HPDE6-E6E7 (cell line): ENCODE results near the gene MLLT3.
"Not testable (repeated sequence)": the region's sequence is repeated elsewhere in the genome, so short reads cannot be mapped to it uniquely, and the experiment has no call there.

Source experiments
- DNase-seq: peaks from one replicate; pipeline ENCODE4 v3.0.0; 2011; ENCODE audit warnings: missing footprints; ENCODE audit errors: extremely low spot score

The MLLT3 gene

GRCh38 chr9:20597862-20598261 is 24.4 kb downstream of the MLLT3 start:
- DNase-seq: no peak

DNA sequence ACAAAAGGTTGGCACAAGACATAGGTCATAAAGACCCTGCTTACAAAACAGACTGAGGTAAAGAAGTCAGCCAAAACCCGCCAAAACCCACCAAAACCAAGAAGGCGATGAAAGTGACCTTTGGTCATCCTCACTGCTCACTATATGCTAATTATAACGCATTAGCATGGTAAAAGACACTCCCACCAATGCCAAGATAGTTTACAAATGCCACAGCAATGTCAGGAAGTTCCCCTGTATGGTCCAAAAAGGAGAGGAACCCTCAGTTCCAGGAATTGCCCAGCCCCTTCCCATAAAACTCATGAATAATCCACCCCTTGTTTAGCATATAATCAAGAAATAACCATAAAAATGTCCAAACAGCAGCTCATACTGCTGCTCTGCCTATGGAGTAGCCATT is 27.7 kb downstream of the MLLT3 start:
- no peak for DNase-seq

DNA sequence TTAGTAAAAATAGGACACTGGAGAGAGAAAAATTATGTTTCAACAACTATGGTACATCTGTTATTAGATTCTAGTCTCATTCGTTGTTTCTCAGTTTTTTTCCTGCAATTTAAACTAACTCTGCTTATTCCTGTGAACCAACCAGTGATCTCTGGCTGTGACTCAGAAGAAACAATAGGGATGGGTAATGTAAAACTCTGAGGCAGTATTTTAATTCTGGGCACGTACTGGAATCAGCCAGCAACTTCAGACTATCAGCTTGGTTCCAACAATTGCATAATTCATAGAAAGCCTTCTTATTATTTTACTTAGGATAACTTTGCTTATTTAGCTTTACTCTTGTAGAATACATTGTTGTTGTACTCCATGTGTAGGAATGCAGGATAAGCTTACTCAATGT is 28.8 kb downstream of the MLLT3 start:
- DNase-seq: no peak

DNA sequence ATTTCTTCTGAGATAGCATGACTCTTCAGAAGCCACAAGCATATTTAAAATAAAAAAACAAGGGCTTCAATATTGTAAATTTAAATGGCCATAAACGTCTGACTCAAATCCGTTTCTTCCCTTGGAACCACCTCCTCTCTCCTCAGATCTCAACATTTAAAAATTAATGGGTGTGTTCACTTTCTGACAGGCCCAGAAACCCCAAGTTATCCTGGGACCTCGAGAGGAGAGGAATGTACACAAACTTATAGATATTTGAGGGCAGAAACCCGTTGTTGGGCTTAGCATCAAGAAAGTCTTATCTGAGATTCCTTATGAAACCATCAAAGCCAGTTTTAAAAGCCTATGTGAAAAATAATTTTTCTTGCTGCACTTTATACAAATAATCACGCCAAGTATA is 29.2 kb downstream of the MLLT3 start:
- DNase-seq: no peak

DNA sequence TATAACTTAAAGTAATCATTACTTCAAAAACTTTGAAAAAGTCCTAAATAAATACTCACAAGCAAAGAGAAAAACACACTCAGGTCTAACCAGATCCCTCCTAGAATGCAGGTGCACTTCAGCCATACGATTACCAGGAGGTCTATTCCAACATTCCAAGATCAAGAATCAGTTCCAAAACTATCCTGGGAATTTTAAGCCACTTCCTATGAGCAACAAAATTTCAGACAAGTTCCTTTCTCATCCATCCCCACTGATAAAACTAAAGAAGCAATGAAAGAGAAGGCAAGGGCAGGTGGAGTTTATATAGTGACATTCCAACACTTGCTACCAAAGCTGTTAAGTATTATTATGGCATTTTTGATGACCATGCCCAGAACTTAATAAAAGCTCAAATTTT is 29.6 kb downstream of the MLLT3 start:
- DNase-seq: no peak

GRCh38 chr9:20591223-20591622 is 31.1 kb downstream of the MLLT3 start:
- DNase-seq: no peak

DNA sequence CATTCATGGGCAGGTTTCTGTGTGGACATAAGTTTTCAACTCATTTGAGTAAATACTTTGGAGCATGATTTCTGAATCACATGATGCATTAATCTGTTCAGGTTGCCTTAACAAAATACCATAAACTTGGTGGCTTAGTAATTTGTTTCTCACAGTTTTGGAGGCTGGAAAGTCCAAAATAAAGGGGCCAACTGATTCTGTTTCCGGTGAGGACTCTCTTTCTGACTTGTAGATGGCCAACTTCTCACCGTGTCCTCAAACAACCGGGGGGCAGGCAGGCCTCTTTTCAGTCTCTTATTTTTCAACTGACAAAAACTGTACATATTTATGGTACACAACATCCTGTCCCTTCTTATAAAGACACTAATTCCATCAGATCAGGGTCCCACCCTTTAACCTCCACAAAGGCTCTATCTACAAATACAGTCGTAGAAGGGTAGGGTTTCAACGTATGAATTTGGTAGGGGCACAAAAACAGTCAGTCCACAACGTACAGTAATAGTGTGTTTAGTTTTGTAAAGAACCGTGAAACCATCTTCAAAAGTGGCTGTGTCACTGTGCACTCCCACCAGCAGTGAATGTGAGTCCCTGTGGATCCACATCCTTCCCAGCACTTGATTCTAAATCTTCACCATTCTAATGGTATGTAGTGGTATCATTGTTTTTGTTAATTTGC is 37.2 kb downstream of the MLLT3 start:
- DNase-seq: no peak

DNA sequence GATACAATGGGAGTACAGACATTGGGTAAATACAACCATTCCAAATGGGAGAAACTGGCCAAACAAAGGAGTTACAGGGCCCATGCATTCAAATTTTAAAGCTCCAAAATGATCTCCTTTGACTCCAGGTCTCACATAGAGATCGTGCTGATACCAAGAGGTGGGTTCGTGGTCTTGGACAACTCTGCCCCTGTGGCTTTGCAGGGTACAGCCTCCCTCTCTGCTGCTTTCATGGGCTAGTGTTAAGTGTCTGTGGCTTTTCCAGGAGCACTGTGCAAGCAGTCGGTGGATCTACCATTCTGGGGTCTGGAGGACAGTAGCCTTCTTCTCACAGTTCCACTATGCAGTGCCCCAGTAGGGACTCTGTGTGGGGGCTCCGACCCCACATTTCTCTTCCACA is 39.2 kb downstream of the MLLT3 start:
- not testable (repeated sequence) for DNase-seq

GRCh38 chr9:20582150-20582549 is 40.1 kb downstream of the MLLT3 start:
- no peak for DNase-seq

DNA sequence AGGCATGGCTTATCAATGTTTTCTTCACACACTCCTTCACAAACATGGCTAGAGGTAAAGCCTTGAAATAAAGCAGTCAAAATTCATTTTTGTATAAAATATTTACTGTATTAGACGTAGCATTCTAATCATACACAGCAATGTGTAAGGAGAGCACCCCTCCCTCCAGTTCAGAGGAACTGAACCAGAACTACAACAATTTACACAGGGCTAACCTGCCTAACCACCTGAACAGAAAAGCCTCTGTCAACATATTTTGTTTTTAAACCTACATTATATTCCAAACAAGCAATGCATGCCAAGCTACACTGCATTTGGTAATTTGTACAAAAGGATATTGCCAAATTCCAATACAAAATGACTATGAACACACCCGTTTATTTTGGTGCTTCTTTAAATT is 41.6 kb downstream of the MLLT3 start:
- DNase-seq: no peak

DNA sequence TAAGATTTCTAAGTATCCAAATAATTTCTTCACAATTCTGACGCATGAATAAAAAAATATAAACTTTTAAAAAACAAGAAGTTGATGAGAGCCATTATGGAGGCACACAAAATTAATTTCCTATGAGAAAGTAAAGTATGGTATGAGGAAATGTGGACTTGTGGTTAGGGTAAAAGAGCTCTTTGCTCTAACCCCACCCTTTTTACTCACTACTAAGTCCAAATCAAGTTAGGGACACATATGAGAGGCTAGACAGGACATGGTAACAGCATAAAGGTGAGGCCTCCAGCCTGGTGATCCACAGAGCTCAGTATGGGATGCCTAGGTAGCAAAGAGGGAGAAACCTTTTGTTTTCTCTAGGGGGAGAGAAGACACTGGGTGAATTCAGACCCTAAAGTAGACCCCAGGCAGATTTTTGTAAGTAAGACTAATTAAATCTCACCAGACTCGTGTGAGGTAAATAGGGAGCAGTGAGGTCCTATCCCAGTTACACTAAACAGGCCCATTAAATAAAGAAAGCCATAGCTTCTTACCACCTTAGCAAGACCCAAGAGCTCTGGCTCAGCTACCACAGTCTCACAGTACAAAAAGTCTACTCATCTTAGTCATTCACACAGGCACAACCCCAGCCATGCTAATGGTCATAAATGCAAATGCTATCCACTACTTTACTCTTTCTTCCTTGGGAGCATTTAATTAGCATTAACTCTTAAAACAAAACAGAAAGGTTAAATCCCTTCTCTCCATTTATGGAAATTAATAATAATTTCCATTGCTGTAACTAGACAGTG is 42.6 kb downstream of the MLLT3 start:
- peak; percentile 10 for DNase-seq

GRCh38 chr9:20573023-20573422 is 49.3 kb downstream of the MLLT3 start:
- no peak for DNase-seq

DNA sequence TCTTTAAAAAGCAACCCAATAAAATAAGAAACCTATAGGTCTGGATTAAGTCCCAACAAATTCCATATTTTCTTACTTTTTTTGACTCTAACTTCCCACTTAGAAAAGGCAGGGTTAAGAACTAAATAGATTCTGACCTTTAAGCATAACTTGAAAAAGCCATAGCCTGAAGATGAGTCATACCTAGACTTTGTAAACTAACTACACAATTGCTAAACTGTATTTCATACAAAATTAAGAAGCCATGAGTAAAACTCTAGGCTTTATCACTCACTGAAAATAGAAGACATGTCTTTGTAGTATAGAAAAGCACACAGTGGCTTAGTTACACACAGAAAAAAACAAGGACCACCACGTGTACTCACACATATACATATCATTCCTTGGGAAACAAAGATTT is 51.5 kb downstream of the MLLT3 start:
- DNase-seq: no peak

GRCh38 chr9:20570087-20570486 is 52.2 kb downstream of the MLLT3 start:
- DNase-seq: no peak

GRCh38 chr9:20569525-20569924 is 52.8 kb downstream of the MLLT3 start:
- DNase-seq: no peak

DNA sequence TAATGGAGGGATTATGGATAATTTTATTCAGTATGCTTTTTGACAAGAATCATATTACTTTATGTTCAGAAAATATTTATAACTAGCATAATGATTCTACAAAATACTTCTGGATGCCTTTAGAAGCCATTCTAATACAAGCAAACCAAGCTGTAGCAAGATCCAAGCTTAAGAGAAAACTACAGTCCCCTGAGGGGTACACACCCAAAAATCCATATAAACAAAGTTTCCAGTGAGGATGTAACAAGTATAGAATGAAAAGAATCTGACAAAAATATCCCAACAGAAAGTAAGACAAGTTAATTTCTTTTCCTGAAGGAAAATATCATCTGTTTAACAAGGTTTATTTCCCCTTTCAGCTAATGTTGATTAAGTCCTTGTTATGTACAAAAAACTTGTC is 53.9 kb downstream of the MLLT3 start:
- no peak for DNase-seq

DNA sequence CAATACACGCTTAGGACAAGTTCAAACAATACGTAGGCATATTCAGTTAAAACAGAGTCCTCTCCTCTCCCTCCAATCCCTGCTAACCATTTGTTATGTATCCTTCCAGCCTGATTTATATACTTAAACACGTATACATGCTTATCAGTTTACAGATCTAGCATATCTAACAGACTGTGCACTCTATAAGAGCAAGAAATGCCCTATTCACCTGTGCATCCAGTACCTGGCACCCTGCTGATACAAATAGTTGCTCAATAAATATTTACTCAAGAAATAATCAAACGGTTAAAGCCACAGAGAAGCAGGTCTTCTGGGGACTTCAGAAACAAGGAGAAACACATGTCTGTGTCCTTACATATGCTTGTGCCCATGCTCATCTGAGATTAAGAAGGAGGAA is 55.9 kb downstream of the MLLT3 start:
- no peak for DNase-seq

DNA sequence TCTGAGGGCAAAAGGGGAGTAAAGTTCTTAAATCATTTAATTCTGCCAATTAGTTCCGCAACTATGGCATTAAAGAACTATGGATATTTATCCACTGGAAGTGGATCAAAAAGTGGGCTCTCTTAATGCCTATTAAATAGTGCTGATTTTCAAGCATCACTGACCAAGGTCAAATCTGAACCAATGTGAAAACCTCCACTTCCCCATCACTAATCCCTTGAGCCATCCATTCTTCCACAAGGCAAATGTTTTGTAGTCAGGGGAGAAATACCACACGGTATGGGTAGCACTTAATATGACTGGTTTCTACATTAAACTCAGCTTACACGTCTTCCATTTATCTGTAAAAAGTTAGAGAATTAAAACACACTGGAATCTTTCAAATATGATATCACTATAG is 57.6 kb downstream of the MLLT3 start:
- DNase-seq: no peak

DNA sequence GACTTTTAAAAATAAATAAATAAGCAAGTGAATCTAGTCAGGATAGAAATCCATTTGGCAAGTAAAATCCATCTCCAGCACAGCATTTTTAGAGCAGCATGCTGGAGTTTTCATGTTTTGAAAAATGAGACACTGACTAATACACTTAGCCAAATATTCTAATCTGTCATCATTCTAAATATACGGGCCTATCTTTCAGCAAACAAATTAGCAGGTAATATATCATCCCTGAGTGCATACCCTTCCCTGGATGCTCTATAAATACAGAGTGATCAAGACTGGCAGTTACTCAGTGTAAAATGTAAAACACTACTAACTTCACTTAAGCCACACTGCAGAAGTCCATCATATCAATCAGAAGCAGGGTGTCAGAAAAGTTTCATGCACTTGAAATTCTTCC is 58.4 kb downstream of the MLLT3 start:
- DNase-seq: no peak

DNA sequence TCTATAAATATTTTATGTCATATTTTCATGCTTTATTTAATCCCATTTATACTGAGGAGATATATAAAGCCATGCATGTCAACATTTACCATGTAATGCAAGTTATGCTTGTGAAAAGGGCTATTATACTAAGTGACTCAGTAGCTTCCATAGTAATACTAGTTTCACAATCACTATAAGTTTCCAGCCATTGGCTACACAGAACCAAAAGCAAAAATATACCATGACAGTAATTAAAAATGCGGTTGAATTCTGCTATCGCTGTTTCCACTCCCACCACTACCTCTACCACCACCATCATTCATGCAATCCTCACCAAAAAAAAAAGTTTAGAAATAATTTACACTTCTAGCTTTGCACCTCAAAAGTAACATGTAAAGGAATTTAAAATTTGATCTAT is 60.2 kb downstream of the MLLT3 start:
- DNase-seq: no peak

DNA sequence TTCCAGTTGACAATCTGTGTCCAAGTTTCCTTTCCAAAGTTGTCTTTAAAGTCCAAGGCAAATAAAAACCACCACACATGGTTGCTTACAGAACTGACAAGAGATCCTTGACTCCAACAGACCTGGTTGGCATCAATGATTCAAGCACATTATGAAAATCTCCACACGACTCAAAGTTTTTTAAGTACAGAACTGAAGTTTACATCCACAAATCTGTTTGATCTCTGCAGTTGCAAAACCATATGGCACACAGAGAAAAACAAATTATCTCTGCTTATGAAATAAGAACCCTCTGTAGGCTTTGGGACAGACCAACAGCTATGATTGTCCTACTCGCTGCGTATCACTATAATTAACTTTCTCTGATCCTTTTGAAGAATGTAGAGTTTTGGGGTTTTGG is 60.8 kb downstream of the MLLT3 start:
- DNase-seq: no peak

- no peak for DNase-seq
These were observed 62.9 kb downstream of the MLLT3 start for GRCh38 chr9:20559231-20559890.

DNA sequence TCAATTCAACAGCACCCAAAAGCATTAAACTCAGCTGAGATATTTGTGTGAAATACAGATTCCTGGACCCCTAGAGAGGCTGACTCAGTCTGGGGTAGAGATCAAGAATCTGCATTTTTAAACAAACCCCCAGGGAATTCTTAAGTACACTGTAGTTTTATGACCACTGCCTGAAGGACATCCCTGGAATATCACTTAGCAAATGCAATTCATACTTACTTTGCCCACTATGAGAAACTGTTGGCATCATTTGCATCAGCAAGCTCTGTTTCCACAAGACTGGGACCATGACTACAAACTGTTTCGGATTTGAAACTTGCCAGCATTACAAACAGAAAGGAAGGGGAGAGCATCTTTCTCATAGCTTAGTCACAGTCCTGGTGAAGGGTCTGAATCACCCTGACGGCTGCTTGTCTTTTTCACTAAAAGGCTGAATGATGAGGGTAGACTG is 63.7 kb downstream of the MLLT3 start:
- DNase-seq: peak; percentile 73
